ENCODE data around the gene CXCL12. TPM values are rescaled to one million over a fixed set of nuclear protein-coding genes. Genes with fewer than 3 reads are reported as not detected.

Gene CXCL12
- total RNA-seq, 1 experiment from 2014 or later: 0.14 TPM

DNA sequence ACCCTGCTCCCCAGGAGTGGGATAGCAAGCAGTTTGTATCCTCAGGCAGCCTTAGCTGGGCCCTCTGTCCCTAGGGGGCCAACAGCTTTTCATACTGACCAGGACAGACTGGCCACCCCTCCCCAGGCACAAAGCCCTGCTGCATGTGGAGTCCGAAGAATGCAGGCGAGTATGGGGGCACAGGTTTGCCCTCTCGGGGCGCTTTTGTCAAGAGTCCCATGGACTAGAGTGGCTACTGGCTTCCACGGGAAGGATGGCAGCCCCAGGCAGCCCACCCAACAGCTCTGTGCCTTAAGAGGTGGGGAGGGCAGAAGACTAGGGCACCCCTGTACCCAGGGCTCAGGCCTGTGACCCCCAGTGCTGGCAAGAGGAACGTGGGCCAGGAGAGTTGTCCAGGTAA is 10.7 kb downstream of the CXCL12 start:
- in situ Hi-C loops (cut with HindIII; ENCODE audit: low pct_unique_long_range_greater_than_20kb, low sequenced_read_pairs): no loop called here

DNA sequence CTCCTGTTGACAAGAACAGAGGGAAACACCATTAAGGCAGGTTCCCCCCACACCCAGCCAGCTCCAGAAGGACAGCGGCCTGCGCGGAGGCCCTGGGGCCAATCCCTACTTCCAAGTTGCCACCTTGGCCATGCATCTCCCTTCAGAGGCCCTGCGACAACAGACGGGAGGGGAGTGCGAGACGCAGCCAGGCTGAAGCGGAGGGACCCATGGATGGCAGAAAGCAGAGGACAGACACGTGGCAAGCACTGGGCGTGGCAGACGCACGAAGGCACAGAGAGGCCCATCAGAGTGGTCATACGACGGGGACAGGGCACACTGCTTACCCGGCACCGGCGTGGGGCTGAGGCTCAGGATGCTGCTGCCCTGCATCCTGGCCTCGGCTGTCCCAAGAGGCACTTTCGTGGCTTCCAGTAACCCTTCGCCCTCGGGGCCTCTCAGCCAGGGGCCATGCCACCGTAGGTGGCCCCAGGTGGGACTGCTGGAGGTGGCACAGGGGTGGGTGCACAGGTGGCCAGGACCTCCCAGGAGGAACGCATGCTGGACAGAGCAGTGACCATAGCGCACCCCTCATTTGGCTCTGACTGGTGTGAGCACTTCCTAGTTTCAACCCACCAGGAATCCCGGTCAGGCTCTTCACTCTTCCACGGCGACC is 11.4 kb downstream of the CXCL12 start:
- DNase-seq (ENCODE audit: low read depth): no peak
- in situ Hi-C loops (cut with HindIII; ENCODE audit: low pct_unique_long_range_greater_than_20kb, low sequenced_read_pairs): no loop called here

More for the DNA sequence above, 10.7 kb downstream of the CXCL12 start:
- no peak for DNase-seq (ENCODE audit: low read depth)

DNA sequence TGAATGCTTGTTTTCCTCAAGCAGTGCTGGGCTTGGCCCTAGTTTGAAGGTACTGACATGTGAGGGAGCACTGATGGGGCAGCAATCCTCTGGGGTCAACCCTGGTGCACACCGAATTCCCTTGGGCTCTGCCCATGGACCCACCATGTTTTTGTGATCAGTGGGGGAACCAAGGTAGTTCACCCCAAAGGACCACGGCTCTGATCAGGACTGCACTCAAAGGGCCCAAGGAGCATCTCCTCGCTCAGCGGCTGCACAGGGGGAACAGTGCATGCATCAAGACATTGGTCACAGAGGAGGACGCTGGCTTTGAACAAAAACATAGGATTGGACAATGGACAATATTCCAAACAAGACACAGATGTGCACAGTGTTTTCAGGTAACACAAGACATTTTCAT is 12.7 kb downstream of the CXCL12 start:
- in situ Hi-C loops (cut with HindIII; ENCODE audit: low pct_unique_long_range_greater_than_20kb, low sequenced_read_pairs): no loop called here
- DNase-seq (ENCODE audit: low read depth): no peak

DNA sequence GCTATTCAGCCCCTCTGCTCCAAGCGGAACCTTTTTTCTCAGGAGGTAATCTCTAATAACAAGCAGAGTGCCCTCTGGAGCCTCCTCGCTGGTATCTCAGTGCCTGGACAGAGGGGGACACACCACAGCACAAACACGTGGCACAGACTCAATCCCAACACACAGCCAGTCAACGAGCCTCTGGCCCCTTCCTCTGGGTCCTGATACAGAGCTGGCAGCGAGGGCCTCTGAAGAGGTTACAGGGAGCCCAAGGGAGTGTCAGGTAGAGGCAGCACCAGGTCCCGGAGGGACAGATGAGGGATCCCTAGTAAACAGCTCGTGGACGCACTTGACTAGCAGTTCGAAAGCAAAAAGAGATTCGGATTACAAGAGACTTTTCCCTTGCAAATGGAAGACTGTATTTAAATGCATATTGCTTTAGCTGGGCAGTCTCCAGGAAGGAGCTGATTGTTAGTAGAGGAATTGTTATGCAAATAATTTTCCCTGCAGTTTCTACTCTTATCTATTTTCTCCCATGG is 14.1 kb downstream of the CXCL12 start:
- DNase-seq (ENCODE audit: low read depth): no peak
- in situ Hi-C loops (cut with HindIII; ENCODE audit: low pct_unique_long_range_greater_than_20kb, low sequenced_read_pairs): no loop called here

DNA sequence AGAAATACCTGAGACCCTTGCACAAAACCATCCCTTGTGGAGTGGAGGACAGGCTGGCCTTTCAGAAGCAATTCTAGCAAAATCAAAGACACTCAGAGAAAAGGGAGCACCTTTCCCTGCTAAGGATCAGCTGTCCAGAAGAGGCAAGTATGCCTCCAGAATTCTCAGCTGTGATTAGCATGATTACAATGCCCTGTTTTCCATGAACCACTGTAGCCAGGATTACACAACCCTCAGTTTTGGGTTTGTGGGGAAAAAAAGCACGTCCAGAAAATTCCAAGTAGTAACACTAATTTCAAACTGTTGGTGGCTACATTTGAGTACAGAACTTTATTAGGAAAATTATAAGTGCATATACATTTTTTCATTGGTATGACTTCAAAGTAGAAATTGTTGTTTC is 15.0 kb downstream of the CXCL12 start:
- DNase-seq (ENCODE audit: low read depth): no peak
- in situ Hi-C loops (cut with HindIII; ENCODE audit: low pct_unique_long_range_greater_than_20kb, low sequenced_read_pairs): no loop called here

DNA sequence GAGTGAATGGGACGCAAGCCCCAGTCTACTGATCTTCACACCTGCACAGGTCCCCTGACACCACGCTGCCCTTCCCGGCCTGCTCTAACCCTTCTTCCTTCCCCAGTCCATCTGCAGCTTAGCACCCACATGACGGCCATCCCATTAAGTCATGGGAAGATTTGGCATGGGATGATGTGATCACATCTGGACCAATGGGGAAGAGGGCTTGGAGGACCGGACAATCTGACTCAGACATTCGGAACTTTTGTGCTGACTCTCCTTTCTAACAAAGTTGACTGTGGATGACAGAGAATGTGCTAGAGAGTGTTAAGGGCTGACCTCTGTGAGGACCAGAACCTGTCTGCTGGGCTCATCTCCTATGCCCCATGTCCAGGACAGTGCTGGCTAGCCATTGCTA is 15.6 kb downstream of the CXCL12 start:
- no peak for DNase-seq (ENCODE audit: low read depth)
- in situ Hi-C loops (cut with HindIII; ENCODE audit: low pct_unique_long_range_greater_than_20kb, low sequenced_read_pairs): no loop called here

DNA sequence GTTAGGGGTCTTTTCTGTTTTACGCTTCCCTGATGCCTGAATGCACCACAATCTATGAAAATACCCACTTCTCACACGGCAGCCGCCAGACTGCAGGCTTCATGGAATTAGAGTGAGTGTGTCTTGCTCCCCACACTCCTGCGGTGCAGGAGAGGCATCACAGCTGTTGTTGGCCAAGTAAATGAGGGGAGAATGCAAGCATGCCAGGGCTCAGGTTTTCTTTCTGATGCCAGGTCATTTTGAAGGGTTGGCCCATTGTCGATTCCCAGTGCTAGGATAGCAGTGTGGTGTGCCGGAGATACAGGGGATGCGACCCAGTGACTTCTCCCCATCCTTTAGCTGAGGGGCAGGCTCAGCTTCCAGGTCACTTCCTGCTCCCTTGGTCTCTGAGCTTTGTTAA is 16.3 kb downstream of the CXCL12 start:
- DNase-seq (ENCODE audit: low read depth): no peak
- in situ Hi-C loops (cut with HindIII; ENCODE audit: low pct_unique_long_range_greater_than_20kb, low sequenced_read_pairs): no loop called here

DNA sequence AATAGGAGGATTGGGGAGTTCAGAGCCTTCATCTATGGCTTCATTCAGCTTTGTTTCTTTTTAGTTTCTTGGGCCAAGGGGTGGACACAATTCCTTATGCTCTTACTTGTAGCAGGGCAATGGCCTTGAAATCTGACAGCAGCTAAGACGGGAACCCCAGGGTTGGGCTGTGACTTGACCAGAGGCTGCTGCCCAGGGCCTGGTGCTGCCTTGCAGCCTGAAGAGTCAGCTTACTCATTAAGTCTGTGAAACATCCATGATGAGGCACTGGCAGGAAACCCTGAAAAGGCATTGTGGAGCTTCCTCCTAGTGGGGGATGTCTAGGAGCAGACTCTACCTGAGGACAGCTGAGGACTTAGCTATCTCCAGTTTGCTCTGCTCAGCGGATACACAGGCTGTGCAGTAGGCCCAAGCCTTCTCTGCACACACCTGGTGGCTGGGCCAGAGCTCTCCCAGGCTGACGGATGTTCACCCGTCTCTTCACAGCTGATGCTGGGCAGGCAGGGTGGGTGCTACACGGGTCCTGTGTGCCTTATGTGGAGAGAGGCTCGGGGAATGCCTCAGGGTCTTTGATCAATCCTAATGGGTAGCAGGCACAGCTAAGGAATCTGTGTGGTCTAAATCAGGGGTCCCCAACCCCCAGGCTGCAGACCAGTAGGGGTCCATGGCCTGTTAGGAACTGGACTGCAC is 17.8 kb downstream of the CXCL12 start:
- no peak for DNase-seq (ENCODE audit: low read depth)

DNA sequence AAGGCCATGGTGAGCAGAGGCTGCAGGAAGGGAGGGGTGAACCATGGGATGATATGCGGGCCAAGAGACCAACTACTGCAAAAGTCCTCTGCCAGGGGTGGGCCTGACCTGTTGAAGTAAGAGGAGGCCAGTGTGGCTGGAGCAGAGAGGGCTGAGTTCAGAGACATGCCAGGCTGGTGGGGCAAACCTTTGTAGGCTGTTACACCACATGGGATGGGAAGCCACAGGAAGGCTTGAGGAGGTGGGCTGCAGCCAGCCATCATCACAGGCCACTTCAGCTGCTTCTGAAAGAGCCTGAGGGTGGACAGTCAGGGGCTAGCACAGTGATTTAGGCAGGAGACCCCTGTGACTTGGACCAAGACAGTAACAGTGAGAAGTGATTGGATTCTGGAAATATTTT is 20.3 kb downstream of the CXCL12 start:
- in situ Hi-C loops (cut with HindIII; ENCODE audit: low pct_unique_long_range_greater_than_20kb, low sequenced_read_pairs): no loop called here
- DNase-seq (ENCODE audit: low read depth): no peak

More for the DNA sequence above, 17.8 kb downstream of the CXCL12 start:
- in situ Hi-C loops (cut with HindIII; ENCODE audit: low pct_unique_long_range_greater_than_20kb, low sequenced_read_pairs): no loop called here

DNA sequence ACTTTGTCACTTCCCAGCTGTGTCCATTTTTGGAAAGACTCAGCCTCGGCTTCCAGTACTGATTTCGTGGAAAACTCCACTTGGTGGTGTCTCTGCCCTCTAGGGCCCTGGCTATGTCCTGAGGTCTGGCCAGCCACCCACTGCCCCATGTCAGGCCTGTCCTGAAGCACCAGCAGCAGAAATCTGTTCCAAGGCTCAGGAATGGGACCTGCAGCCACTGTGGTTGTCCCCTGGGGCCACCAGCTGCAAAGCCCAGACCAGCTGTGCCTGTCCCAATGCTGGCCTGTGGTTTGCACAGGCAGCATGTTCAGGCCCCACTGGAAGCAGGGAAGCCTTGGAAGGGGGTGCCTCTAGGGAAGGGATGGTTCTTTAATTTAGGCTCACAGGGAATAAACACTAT is 21.2 kb downstream of the CXCL12 start:
- in situ Hi-C loops (cut with HindIII; ENCODE audit: low pct_unique_long_range_greater_than_20kb, low sequenced_read_pairs): no loop called here

DNA sequence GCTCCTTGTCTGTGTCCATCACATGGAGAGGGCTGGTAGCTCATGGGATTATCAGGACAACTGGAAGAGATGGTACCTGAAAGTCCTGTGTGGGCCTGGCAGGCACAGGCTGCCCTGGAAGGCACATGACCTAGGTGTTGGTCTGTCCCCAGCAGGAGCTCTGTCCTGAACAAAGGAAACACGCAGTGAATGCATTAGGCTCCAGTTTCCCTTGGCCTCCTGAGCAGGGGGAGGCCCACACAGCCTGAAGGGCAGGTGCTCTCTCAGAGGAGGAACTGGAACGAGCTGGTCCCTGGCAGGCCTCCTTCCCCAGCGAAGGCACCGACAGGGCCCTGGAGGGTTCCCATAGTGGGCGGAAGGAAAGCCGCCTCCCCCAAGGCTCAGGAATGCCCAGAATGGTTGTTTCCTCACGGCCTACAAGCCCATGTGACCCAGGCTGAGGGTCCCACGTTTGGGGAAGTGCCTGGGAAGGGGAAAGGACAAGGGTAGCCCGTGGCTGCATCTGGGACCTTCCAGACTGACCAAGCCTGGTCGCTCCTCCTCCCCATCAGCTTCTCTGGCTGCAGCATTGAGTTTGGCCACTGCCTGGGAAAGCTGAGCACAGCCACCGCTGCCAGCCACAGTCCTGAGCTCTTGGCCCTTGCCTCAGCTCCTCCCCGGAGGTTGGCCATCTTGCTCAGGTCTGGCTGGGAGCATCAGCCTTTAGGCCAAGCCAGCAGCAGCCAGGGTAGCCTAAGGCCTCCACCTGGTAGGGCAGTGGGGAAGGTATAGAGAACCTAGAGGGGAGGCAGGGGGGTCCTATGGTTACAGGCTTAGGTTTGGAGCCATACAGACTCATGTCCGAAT is 21.8 kb downstream of the CXCL12 start:
- DNase-seq (ENCODE audit: low read depth): no peak
- in situ Hi-C loops (cut with HindIII; ENCODE audit: low pct_unique_long_range_greater_than_20kb, low sequenced_read_pairs): no loop called here

More for the DNA sequence above, 21.2 kb downstream of the CXCL12 start:
- DNase-seq (ENCODE audit: low read depth): no peak

DNA sequence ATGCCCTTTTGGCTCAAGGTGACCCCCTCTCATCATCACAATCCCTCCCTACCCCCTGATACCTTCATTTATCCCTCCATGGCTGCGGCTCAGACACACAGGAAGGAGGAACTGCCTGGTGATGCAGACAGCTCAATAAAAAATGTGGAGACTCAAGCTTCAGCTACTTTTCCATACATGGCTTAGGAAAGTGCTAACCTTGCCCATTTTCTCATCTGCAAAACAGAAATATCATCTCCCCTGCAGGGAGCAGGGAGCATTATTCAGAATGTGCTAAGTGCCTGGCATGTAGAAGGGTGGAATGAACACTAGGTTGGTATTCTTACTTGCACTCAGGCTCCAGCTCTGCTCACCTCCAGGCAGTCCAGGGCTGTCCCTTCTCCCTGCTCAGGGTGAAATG is 23.8 kb downstream of the CXCL12 start:
- in situ Hi-C loops (cut with HindIII; ENCODE audit: low pct_unique_long_range_greater_than_20kb, low sequenced_read_pairs): no loop called here
- no peak for DNase-seq (ENCODE audit: low read depth)

DNA sequence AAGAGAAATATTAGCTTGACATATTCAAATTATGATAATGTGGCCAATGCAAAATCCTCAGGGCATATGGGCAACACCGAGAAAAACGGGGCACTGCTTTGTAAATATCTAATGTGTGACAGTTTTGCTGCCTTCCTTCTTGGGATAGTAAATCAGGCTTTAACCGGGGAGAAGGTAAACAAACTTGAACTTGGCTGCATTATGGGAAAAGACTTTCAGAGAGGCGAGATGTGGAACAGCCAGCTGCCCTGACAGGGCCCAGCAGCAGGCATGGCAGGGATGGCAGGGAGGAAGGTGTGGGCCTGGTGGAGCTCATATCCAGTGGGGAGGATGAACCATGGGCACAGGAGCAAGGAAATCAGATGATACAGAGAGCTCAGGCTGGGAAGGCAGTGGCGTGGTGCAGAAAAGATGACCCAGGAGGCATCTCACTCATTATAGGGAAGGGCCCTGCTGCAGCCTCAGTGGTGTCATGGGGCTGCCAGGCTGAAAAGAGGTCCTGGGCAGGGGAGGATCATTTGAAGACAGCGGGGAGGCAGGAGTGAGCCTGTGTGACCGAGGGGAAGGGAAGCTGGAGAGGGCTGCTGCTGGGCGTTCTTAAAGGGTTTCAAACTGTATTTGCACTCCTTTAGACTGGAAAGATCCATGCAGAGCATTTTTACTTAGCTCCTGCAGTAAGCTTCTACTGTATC is 26.7 kb downstream of the CXCL12 start:
- in situ Hi-C loops (cut with HindIII; ENCODE audit: low pct_unique_long_range_greater_than_20kb, low sequenced_read_pairs): no loop called here
- no peak for DNase-seq (ENCODE audit: low read depth)

DNA sequence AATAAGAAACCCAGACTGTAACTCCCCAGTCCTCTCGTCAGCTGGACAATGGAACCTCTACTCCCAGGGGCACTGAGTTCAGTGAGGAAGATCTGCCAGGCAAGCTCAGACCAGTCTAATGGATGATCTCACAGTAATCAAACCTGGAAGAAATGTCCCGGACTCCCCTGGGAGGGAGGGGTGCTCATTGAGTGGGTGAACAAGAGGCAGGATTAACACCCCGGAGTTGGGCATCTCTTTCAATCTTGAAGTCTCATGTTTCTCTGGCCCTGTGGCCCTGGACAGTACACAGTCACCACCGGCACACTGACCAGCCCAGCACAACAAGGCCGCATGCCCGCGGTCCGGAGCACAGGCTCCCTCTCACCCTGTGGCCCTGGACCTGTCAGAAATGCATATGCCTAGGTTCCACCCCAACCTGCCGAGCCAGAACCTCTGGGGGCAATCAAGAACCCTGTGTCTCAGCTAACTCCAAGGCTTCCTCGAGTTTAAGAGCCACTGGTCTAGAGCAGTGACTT is 27.8 kb downstream of the CXCL12 start:
- no peak for DNase-seq (ENCODE audit: low read depth)

DNA sequence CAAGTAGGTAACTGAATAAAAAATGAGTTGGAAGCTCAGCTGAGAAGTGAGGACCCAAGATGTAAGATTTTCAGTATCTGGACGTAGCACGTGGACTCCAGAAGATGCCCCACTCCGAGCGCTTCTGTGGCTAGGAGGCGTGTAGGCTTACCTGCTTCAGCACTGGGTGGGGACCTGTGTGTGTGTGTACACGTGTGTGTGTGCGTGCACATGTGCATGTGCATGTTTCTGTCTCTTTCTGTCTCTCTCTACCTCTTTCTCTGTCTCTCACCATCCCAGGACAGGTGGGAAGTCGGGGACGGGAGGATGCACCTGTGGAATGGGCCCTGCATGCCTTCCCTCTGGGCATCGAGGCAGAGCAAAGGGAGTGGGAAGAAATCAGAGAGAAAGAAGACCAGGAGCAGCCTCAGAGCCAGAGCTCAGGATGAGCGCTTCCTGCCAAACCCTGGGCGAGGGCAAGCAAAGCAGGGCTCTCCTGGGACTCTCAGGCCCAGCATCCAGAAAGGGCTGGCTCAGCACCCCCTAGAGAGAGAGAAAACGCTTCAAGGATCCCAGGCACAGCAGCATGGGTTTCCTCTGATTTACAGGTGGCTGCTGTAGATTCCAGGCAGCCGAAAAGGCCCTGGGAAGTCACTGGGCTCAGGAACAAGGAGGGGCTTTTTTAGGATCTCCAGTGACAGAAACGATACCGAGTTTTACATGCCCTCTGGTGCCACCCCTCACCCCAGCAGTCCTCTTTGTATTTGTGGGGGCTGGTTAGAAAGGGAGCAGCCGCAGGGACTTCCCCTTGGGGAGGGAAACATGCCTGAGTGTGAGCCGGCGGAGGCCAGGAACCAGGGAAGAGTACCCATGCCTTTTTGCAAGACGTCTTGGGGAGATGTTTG is 28.5 kb downstream of the CXCL12 start:
- DNase-seq (ENCODE audit: low read depth): no peak
- in situ Hi-C loops (cut with HindIII; ENCODE audit: low pct_unique_long_range_greater_than_20kb, low sequenced_read_pairs): no loop called here

More for the DNA sequence above, 27.8 kb downstream of the CXCL12 start:
- in situ Hi-C loops (cut with HindIII; ENCODE audit: low pct_unique_long_range_greater_than_20kb, low sequenced_read_pairs): no loop called here

DNA sequence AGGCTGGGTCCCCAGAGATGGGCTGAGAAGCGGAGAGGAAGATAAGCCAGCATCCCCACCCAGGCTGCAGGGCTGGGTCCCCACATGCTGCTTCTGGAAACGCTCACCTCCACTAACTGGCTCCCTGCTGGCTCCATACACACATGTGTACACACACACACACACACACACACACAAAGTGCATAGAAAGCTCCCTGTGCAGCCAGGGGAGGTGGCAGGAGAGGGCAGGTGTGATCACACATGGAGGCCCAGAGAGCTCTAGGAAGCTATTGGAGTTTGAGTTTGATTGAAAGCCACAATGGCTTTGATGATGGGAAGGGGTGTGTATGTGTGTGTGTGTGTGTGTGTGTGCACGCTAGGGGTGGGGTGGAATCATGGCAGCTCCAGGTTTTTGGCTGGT is 29.3 kb downstream of the CXCL12 start:
- DNase-seq (ENCODE audit: low read depth): no peak
- in situ Hi-C loops (cut with HindIII; ENCODE audit: low pct_unique_long_range_greater_than_20kb, low sequenced_read_pairs): no loop called here

DNA sequence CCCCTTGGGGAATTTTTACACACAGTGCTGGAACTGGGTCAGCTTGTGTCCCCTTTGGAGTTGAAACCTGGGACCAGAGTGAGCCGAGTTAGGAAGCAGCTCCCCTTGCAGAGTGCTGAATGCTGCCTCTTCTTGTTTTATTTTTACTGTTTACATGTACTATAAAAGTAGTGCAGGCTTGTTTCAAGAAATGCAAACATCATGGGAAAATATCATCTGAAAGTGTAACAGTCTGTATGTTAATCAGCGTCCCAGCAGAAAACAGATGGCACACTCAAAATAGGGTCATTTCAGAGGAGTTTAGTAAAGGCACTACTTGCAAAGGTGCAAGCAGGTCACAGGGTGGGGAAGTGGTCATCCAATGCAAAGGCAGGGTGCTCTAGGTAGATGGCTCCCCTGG is 30.1 kb downstream of the CXCL12 start:
- in situ Hi-C loops (cut with HindIII; ENCODE audit: low pct_unique_long_range_greater_than_20kb, low sequenced_read_pairs): no loop called here
- no peak for DNase-seq (ENCODE audit: low read depth)
